Choroid plexus epithelial cell (primary cell): ENCODE measurements around the gene TOR2A.

Experiments used
- DNase-seq: peaks from one replicate; pipeline ENCODE4 v3.0.0-alpha.2; 2010; ENCODE audit warnings: low read depth
- H3K4me3 ChIP-seq: 2 replicates; pipeline ENCODE4 v1.5.1; 2011; ENCODE audit warnings: low read depth, mild to moderate bottlenecking, control low read depth, low read length, moderate library complexity
- TF ChIP-seq, protein P1 (sequence below): conservative IDR thresholded peaks from 2 replicates; pipeline ENCODE4 v1.5.1; 2011; ENCODE audit warnings: low read depth, mild to moderate bottlenecking, control low read depth, inconsistent platforms, low read length, moderate library complexity

TOR2A gene

DNA sequence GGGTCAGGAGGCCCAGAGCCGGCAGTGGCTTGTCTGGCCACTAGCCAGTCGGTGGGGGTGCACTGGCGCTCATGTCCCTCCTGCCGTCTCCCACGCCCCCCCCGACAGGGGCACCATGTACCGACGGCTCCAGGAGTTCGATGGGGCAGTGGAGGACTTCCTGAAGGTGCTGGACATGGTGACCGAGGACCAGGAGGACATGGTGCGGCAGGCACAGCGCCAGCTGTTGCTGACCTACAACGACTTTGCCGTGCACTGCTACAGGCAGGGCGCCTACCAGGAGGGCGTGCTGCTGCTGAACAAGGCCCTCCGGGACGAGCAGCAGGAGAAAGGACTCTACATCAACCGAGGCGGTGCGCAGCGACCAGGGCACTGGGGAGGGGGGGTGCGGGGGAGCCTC lies 11.1 kb downstream of the TOR2A start:
- no peak overlapping the region for H3K4me3 ChIP-seq
- TF ChIP-seq, protein P1, sequence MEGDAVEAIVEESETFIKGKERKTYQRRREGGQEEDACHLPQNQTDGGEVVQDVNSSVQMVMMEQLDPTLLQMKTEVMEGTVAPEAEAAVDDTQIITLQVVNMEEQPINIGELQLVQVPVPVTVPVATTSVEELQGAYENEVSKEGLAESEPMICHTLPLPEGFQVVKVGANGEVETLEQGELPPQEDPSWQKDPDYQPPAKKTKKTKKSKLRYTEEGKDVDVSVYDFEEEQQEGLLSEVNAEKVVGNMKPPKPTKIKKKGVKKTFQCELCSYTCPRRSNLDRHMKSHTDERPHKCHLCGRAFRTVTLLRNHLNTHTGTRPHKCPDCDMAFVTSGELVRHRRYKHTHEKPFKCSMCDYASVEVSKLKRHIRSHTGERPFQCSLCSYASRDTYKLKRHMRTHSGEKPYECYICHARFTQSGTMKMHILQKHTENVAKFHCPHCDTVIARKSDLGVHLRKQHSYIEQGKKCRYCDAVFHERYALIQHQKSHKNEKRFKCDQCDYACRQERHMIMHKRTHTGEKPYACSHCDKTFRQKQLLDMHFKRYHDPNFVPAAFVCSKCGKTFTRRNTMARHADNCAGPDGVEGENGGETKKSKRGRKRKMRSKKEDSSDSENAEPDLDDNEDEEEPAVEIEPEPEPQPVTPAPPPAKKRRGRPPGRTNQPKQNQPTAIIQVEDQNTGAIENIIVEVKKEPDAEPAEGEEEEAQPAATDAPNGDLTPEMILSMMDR = no peak
- no peak for DNase-seq

DNA sequence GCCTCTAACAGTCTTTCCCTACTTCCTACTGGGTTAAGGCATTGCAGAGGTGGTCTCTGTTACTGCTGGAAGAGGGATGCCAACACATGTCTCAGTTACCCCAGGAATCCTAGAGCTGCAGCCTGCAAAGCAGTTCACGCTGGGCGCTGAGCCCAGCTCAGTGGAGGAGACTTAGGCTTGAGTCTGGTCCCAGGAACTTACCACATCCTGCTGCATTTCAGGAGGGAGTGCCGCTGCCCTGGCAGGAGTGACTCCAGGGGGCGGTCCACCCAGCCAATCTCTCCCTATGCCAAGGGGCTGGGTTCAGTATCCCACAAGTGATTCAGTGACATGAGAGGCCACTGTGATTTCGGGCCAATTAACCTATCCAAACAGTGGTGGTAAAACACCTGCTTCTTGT lies 11.7 kb downstream of the TOR2A start:
- no peak overlapping the region for H3K4me3 ChIP-seq
- TF ChIP-seq, protein P1 = no peak
- peak; percentile 35 for DNase-seq

DNA sequence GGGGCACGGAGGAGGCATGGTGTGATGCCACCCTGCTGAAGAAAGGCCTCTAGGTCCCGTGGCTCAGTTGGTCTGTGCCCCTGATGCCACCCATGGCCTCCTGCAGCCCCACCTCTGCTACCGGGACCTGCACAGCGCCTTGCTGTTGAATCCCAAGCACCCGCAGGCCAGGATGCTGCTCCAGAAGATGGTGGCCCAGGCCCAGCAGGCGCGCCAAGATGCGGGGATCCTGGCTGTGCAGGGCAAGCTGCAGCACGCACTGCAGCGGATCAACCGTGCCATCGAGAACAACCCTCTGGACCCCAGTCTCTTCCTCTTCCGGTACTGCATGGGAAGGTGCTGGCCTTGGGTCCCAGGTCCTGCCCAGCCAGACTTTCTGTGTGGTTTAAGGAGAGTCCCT lies 12.1 kb downstream of the TOR2A start:
- TF ChIP-seq, protein P1 = no peak
- no peak overlapping the region for H3K4me3 ChIP-seq
- no peak for DNase-seq

DNA sequence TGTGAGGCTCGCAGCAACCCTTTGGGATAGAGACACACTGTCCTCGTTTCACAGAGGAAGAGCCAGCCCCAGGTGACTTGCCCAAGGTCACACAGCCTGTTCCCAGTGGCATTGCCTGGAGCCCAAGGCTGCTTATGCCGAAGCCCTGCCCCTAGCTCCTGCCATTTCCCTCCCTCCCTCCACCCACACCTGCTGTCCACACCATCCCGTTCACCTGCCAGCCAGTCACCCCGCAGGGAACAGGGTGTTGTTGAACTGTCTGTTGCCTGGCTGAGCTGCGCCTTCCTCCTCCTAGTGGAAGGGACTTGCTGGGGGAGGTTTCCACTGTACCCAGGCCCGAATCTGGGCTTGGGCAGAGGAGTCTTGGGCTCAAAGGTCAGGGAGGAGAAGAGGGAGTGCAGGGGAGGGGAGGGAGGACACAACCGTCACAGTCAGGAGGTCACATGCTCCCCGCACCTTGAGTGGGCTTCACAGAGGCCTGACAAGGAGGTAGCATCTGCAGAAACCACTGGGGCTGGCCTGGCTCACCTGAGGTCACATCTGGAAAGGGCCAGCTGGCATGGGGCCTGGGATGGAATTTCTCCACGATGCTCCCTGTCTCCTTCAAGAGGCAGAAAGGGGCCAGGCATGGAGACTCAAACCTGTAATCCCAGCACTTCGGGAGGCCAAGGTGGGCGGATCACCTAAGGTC lies 12.9 kb downstream of the TOR2A start:
- TF ChIP-seq, protein P1 = no peak
- no peak overlapping the region for H3K4me3 ChIP-seq
- DNase-seq = no peak

DNA sequence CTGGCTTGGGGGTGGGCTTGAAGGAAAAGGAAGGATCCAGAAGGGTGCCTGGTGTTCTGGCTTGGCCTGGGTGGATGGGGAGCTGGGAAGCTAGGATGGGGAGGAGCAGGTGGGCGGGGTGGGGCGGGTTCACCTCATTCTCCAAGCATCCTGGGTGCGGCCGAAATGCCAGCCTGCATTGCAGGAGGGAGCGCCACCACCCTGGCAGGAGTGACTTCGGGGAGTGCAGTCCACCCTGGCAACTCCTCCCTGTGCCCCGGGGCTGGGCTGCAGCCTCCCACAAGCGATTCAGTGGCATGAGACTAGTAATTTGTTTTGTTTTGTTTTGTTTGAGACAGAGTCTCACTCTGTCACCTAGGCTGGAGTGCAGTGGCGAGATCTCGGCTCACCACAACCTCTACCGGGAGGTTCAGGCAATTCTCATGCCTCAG lies 13.7 kb downstream of the TOR2A start:
- no peak overlapping the region for H3K4me3 ChIP-seq
- DNase-seq = no peak
- TF ChIP-seq, protein P1 = no peak

DNA sequence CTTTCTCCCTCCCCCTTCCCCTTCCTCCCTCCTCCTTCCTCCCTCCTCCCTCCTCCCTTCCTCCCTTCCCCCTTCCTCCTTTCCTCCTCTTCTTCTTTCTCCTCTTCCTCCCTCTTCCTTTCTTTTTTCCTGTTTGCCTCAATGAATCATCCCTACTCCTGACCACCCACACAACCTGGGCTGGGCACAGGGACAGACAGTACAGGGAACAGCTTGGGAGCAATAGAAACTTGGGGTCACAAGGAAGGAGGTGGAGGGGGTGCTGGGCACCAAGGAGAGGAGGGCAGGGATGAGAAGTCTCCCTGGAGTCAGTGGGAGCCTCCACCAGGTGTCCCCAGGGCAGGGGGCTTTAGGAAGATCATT lies 14.2 kb downstream of the TOR2A start:
- H3K4me3 ChIP-seq = no peak overlapping the region
- DNase-seq = no peak
- TF ChIP-seq, protein P1 = no peak
